GM13977 (cell line): ENCODE data around the gene ANTXR2.
"Not testable (repeated sequence)": the region's sequence is repeated elsewhere in the genome, so short reads cannot be mapped to it uniquely, and the experiment has no call there.

Source experiments
- DNase-seq: peaks from one replicate; pipeline ENCODE4 v3.0.0; 2012; ENCODE audit warnings: low spot score
- in situ Hi-C: fragments of 300-500 bp; cut with MboI; formaldehyde crosslinking; loops from one replicate; pipeline ENCODE4 v1.12.0; 2022; ENCODE audit warnings: low sequenced_read_pairs, low pct_unique_long_range_greater_than_20kb, mixed read lengths, inconsistent platforms; ENCODE audit not compliant: unreplicated experiment
- TF ChIP-seq, protein P1 (sequence below): IDR thresholded peaks from 2 replicates; pipeline ENCODE4 v1.5.1; 2012; ENCODE audit warnings: mild to moderate bottlenecking, control low read depth; ENCODE audit not compliant: insufficient read depth; ENCODE audit errors: extremely low read depth, missing control alignments

Gene ANTXR2

DNA sequence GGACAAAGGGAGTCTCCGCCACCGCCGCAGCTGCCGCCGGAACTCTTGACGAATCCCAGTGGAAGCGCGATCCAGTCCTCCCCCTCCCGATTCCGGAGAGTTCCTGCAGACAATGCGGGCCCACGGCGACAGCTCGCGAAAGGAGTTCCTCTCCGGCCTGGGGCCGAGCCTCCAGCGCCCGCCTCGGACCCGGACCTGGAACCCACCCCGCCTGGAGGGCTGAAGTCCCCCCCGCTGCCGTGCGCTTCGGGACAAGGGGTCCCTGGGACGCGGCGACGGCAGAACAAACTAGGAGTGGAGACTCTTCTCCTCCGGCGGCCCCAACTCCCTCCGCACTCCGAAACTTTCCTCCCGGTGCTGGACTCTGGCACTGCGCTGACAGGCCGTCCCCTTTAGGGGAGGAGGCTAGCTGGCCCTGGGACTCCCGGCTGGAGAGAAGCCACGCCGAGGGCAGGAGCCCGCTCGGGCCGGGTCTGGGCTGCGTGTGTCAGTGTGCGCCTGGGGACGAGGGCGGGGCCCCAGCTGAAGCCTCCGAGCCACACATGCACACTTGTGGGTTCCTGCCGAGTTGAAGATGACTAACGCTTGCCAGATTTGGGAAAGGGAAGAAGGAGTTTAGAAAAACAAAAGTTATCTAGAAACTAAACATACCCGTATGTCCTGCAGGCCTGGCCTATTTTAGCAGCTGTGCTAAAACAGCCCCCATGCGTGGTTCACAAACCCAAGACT, at the start of gene ANTXR2:
Gene ANTXR2 (minus strand): TSS at position 486 of the 729 bp plus-strand sequence. CDS start 669 bp downstream, outside the sequence.
- peak; percentile 67 for DNase-seq
- in situ Hi-C loops, result no loop called here
- TF ChIP-seq, protein P1, sequence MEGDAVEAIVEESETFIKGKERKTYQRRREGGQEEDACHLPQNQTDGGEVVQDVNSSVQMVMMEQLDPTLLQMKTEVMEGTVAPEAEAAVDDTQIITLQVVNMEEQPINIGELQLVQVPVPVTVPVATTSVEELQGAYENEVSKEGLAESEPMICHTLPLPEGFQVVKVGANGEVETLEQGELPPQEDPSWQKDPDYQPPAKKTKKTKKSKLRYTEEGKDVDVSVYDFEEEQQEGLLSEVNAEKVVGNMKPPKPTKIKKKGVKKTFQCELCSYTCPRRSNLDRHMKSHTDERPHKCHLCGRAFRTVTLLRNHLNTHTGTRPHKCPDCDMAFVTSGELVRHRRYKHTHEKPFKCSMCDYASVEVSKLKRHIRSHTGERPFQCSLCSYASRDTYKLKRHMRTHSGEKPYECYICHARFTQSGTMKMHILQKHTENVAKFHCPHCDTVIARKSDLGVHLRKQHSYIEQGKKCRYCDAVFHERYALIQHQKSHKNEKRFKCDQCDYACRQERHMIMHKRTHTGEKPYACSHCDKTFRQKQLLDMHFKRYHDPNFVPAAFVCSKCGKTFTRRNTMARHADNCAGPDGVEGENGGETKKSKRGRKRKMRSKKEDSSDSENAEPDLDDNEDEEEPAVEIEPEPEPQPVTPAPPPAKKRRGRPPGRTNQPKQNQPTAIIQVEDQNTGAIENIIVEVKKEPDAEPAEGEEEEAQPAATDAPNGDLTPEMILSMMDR, result no peak

DNA sequence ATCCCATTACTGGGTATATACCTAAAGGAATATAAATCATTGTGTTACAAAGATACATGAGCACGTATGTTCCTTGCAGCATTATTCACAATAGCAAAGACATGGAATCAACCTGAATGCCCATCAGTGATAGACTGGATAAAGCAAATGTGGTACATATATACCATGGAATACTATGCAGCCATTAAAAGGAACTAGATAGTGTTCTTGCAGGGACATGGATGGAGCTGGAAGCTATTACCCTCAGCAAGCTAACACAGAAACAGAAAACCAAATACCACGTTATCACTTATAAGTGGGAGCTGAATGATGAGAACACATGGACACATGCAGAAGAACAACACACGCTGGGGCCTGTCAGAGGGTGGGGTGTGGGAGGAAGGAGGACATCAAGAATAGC, 48.8 kb upstream of the ANTXR2 start:
- DNase-seq, in situ Hi-C loops: not testable (repeated sequence)

GRCh38 chr4:80119620-80120019, 46.6 kb upstream of the ANTXR2 start:
- DNase-seq, in situ Hi-C loops: not testable (repeated sequence)

DNA sequence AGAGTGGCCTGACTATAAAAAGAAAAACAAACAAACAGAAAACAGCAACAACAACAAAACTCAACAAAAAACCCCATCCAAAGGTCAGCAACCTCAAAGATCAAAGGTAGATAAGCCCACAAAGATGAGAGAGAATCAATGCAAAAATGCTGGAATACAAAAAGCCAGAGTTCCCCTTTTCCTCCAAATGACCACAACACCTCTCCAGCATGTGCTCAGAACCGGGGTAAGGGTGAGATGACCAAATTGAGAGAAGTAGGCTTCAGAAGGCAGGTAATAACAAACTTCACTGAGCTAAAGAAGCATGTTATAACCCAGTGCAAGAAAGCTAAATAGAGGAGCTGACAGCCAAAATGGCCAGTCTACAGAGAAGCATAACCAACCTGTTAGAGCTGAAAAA, 43.5 kb upstream of the ANTXR2 start:
- DNase-seq, result no peak
- TF ChIP-seq, protein P1, result no peak
- in situ Hi-C loops, result no loop called here

- in situ Hi-C loops, result no loop called here
- no peak for DNase-seq
- TF ChIP-seq, protein P1, result no peak
Observed at GRCh38 chr4:80115368-80116181, 42.5 kb upstream of the ANTXR2 start.

DNA sequence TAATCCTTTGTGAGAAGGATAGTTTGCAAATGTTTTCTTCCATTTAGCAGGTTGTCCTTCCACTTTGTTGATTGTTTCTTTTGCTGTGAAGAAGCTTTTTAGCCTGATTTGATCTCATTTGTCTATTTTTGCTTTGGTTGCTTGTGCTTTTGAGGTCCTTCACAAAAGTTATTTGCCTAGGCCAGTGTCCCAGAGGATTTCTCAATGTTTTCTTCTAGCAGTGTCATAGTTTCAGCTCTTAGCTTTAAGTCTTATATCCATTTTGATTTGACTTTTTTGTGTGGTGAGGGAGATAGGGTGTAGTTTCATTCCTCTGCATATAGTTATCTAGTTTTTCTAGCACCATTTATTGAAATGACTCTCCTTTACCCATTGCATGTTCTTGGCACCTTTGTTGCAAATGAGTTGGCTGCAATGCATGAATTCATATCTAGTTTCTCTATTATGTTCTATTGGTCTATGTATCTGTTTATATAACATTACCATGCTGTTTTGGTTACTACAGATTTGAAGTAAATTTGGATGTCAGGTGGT, 41.8 kb upstream of the ANTXR2 start:
- in situ Hi-C loops, result no loop called here
- DNase-seq, result no peak
- TF ChIP-seq, protein P1, result no peak

DNA sequence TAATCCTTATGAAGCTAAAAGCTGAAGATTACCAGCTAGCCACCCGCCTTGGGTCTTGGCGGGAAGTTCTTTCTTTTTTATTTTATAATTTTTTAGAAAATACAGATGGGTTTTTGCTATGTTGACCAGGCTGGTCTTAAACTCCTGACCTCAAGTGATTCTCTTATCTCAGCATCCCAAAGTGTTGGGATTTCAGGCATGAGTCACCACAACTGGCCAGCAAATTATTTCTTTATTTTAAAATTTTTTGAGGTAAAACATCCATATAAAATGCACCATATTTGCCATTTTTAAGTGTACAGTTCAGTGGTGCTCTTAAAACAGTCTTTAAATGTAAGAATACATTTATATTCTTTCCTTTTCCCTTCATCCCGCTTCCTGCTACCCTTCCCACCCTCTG, 40.6 kb upstream of the ANTXR2 start:
- no peak for DNase-seq
- TF ChIP-seq, protein P1, result no peak
- in situ Hi-C loops, result no loop called here
